IPS-NIHi7 (cell line): ENCODE results near the gene ARMC9.
"Not testable (repeated sequence)": the region's sequence is repeated elsewhere in the genome, so short reads cannot be mapped to it uniquely, and the experiment has no call there.

Experiments
- DNase-seq: peaks from one replicate; pipeline ENCODE4 v3.0.0; 2012; ENCODE audit warnings: mixed read lengths; ENCODE audit errors: extremely low spot score

Gene ARMC9

GRCh38 chr2:231397011-231397927 is 198.8 kb downstream of the ARMC9 start:
- no peak for DNase-seq

- DNase-seq, result no peak
Measured at GRCh38 chr2:231397928-231398294, 199.5 kb downstream of the ARMC9 start.

DNA sequence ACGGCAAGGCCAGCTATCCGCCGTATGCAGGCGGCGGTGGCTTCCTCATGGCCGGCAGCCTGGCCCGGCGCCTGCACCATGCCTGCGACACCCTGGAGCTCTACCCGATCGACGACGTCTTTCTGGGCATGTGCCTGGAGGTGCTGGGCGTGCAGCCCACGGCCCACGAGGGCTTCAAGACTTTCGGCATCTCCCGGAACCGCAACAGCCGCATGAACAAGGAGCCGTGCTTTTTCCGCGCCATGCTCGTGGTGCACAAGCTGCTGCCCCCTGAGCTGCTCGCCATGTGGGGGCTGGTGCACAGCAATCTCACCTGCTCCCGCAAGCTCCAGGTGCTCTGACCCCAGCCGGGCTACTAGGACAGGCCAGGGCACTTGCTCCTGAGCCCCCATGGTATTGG is 200.2 kb downstream of the ARMC9 start:
- no peak for DNase-seq

GRCh38 chr2:231399046-231399852 is 200.8 kb downstream of the ARMC9 start:
- peak; percentile 7 for DNase-seq

- peak; percentile 22 for DNase-seq
Measured at GRCh38 chr2:231399853-231400680, 201.6 kb downstream of the ARMC9 start.

GRCh38 chr2:231400681-231401080 is 202.2 kb downstream of the ARMC9 start:
- not testable (repeated sequence) for DNase-seq

- DNase-seq, result peak; percentile 8
Measured at GRCh38 chr2:231401101-231401500, 202.7 kb downstream of the ARMC9 start.

- peak; percentile 2 for DNase-seq
Measured at GRCh38 chr2:231403421-231404182, 205.2 kb downstream of the ARMC9 start.

GRCh38 chr2:231404183-231404578 is 205.8 kb downstream of the ARMC9 start:
- DNase-seq, result not testable (repeated sequence)

DNA sequence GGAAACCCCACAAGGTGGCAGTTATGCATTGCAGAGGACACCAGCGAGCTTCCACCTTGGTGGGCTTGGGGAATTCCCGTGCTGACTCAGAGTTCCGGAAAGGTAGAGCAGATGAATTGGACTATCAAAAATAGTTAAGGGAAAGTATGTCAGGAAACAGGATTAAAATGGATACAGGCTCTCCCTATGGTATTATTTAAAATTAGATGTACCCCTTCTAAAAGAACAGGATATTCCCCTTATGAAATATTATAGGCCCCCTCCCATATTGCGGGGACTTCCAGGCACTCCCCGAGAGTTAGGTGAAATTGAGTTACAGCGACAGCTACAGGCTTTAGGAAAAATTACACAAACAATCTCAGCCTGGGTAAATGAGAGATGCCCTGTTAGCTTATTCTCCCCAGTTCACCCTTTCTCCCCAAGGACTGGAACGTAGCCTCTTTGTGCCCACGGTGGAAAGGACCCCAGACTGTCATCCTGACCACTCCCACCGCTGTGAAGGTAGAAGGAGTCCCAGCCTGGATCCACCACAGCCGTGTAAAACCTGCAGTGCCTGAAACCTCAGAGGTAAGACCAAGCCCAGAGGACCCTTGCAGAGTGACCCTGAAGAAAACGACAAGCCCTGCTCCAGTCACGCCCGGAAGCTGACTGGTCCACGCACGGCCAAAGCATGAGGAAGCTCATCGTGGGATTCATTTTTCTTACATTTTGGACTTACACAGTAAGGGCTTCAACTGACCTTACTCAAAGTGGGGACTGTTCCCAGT is 207.4 kb downstream of the ARMC9 start:
- DNase-seq, result not testable (repeated sequence)

DNA sequence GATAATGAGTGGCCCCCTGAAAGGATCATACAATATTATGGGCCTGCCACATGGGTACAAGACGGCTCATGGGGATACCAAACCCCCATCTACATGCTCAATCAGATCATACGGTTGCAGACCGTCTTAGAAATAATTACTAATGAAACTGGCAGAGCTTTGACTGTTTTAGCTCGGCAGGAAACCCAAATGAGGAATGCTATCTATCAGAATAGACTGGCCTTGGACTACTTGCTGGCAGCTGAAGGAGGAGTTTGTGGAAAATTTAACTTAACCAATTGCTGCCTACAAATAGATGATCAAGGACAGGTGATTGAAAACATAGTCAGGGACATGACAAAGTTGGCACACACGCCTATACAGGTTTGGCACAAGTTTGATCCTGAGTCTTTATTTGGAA is 209.3 kb downstream of the ARMC9 start:
- not testable (repeated sequence) for DNase-seq

- DNase-seq, result not testable (repeated sequence)
Measured at GRCh38 chr2:231408304-231408703, 209.9 kb downstream of the ARMC9 start.

GRCh38 chr2:231409776-231410175 is 211.3 kb downstream of the ARMC9 start:
- DNase-seq, result no peak

GRCh38 chr2:231410293-231411004 is 212.0 kb downstream of the ARMC9 start:
- DNase-seq, result no peak

- no peak for DNase-seq
Measured at GRCh38 chr2:231411237-231411636, 212.8 kb downstream of the ARMC9 start.

- peak; percentile 89 for DNase-seq
Measured at GRCh38 chr2:231411831-231412617, 213.6 kb downstream of the ARMC9 start.

GRCh38 chr2:231412618-231412963 is 214.2 kb downstream of the ARMC9 start:
- DNase-seq, result no peak

GRCh38 chr2:231413456-231413855 is 215.0 kb downstream of the ARMC9 start:
- DNase-seq, result no peak

- no peak for DNase-seq
Measured at GRCh38 chr2:231413921-231414476, 215.6 kb downstream of the ARMC9 start.
